ENCODE measurements around the gene HLA-DPA1.

Gene HLA-DPA1

GRCh38 chr6:33034554-33034953 is 38.9 kb downstream of the HLA-DPA1 start:
- Histone ChIP-seq H3K4me3 (ENCODE audit: low read depth, low read length) (no peak overlapping the region), H3K36me3 (ENCODE audit: control insufficient read depth, insufficient read depth, low read length) (no peaks in the 10 kb centered on the region), H3K9me3 (ENCODE audit: control insufficient read depth, insufficient read depth, low read length) (no peaks in the 10 kb centered on the region), H3K9ac (ENCODE audit: low read depth, low read length) (no peak overlapping the region), H3K4me1 (ENCODE audit: control insufficient read depth, insufficient read depth, low read length) (no peaks in the 10 kb centered on the region), H3K27ac (ENCODE audit: low read depth, low read length) (no peak overlapping the region), H3K27me3 (ENCODE audit: control insufficient read depth, insufficient read depth, low read length) (no peaks in the 10 kb centered on the region)

DNA sequence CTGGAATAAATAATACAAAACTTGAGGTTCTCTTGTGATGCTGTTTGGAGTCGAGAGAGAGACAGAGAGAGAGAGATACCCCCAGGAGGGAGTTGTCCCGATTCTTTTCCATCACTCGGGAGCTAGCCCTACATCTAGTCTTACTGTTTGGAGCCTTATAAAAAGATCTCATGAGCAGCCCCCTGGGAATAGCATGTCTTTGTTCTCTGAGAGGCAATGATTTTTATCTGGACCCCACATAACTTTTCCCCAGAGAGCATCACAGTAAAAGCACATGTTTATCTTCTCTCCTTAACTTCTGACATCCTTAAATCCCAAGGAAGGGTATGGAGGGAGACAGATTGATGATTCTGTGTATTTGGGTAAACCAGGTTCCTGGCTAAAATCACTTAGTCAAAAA is 43.2 kb downstream of the HLA-DPA1 start:
- Histone ChIP-seq H3K4me3 (ENCODE audit: low read depth, low read length) (no peak overlapping the region), H3K27ac (ENCODE audit: low read depth, low read length) (no peak overlapping the region)

GRCh38 chr6:33029328-33030184 is 43.9 kb downstream of the HLA-DPA1 start:
- no peak overlapping the region for H3K27ac ChIP-seq (ENCODE audit: low read depth, low read length)
- H3K4me3 ChIP-seq (ENCODE audit: low read depth, low read length), result no peak overlapping the region
- no peak overlapping the region for H3K9ac ChIP-seq (ENCODE audit: low read depth, low read length)

More for the DNA sequence above, 43.2 kb downstream of the HLA-DPA1 start:
- Histone ChIP-seq H3K9me3 (ENCODE audit: control insufficient read depth, insufficient read depth, low read length) (no peaks in the 10 kb centered on the region), H3K36me3 (ENCODE audit: control insufficient read depth, insufficient read depth, low read length) (no peaks in the 10 kb centered on the region), H3K27me3 (ENCODE audit: control insufficient read depth, insufficient read depth, low read length) (no peaks in the 10 kb centered on the region), H3K9ac (ENCODE audit: low read depth, low read length) (no peak overlapping the region), H3K4me1 (ENCODE audit: control insufficient read depth, insufficient read depth, low read length) (no peaks in the 10 kb centered on the region)

GRCh38 chr6:33028220-33028849 is 45.1 kb downstream of the HLA-DPA1 start:
- Histone ChIP-seq H3K27ac (ENCODE audit: low read depth, low read length) (no peak overlapping the region), H3K9ac (ENCODE audit: low read depth, low read length) (no peak overlapping the region), H3K9me3 (ENCODE audit: control insufficient read depth, insufficient read depth, low read length) (no peaks in the 10 kb centered on the region), H3K4me3 (ENCODE audit: low read depth, low read length) (no peak overlapping the region), H3K36me3 (ENCODE audit: control insufficient read depth, insufficient read depth, low read length) (no peaks in the 10 kb centered on the region), H3K4me1 (ENCODE audit: control insufficient read depth, insufficient read depth, low read length) (no peaks in the 10 kb centered on the region), H3K27me3 (ENCODE audit: control insufficient read depth, insufficient read depth, low read length) (no peaks in the 10 kb centered on the region)

More at GRCh38 chr6:33029328-33030184, 43.9 kb downstream of the HLA-DPA1 start:
- H3K4me1 ChIP-seq (ENCODE audit: control insufficient read depth, insufficient read depth, low read length), result no peaks in the 10 kb centered on the region
- H3K9me3 ChIP-seq (ENCODE audit: control insufficient read depth, insufficient read depth, low read length), result no peaks in the 10 kb centered on the region
- H3K27me3 ChIP-seq (ENCODE audit: control insufficient read depth, insufficient read depth, low read length), result no peaks in the 10 kb centered on the region
- no peaks in the 10 kb centered on the region for H3K36me3 ChIP-seq (ENCODE audit: control insufficient read depth, insufficient read depth, low read length)

DNA sequence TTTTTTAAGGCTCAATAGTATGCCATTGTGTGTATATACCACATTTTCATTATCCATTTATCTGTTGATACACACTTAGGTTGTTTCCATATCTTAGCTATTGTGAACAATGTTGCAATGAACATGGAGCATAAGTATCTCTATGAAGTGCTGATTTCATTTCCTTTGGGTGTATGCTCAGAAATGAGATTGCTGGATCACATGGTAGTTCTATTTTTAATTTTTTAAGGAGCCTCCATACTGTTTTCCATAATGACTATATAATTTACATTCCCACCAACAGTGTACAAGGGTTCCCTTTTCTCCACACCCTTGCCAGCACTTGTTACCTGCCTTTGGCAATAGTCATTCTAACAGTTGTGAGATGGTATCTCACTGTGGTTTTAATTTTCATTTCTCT is 48.9 kb downstream of the HLA-DPA1 start:
- H3K27me3 ChIP-seq (ENCODE audit: control insufficient read depth, insufficient read depth, low read length), result no peaks in the 10 kb centered on the region
- H3K9ac ChIP-seq (ENCODE audit: low read depth, low read length), result no peak overlapping the region
- no peaks in the 10 kb centered on the region for H3K4me1 ChIP-seq (ENCODE audit: control insufficient read depth, insufficient read depth, low read length)
- no peak overlapping the region for H3K4me3 ChIP-seq (ENCODE audit: low read depth, low read length)
- H3K27ac ChIP-seq (ENCODE audit: low read depth, low read length), result no peak overlapping the region
- H3K36me3 ChIP-seq (ENCODE audit: control insufficient read depth, insufficient read depth, low read length), result no peaks in the 10 kb centered on the region
- H3K9me3 ChIP-seq (ENCODE audit: control insufficient read depth, insufficient read depth, low read length), result no peaks in the 10 kb centered on the region

GRCh38 chr6:33023536-33023935 is 49.9 kb downstream of the HLA-DPA1 start:
- H3K4me3 ChIP-seq (ENCODE audit: low read depth, low read length), result no peak overlapping the region
- H3K4me1 ChIP-seq (ENCODE audit: control insufficient read depth, insufficient read depth, low read length), result no peaks in the 10 kb centered on the region
- H3K9me3 ChIP-seq (ENCODE audit: control insufficient read depth, insufficient read depth, low read length), result no peaks in the 10 kb centered on the region
- no peak overlapping the region for H3K27ac ChIP-seq (ENCODE audit: low read depth, low read length)
- no peaks in the 10 kb centered on the region for H3K27me3 ChIP-seq (ENCODE audit: control insufficient read depth, insufficient read depth, low read length)
- H3K36me3 ChIP-seq (ENCODE audit: control insufficient read depth, insufficient read depth, low read length), result no peaks in the 10 kb centered on the region
- H3K9ac ChIP-seq (ENCODE audit: low read depth, low read length), result no peak overlapping the region

DNA sequence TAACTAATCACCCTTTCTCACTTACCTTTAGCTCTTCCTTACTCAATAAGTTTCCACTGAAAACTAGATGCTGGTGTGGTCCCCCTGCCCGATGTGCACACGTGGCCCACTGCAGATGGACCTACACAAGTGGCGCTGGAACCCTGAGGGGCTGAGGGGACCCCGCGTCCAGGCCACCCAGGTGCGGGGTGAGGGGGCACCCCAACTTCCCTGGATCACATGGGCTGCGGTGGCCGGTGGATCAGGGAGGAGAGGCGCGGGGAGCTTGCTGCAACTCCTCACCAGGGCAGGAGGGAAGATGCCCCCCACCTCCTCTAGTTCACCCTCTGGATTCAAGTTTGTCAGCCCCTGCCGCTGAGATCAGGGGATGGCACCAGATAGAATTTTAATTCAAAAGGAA is 51.5 kb downstream of the HLA-DPA1 start:
- Histone ChIP-seq H3K9ac (ENCODE audit: low read depth, low read length) (no peak overlapping the region), H3K27me3 (ENCODE audit: control insufficient read depth, insufficient read depth, low read length) (no peaks in the 10 kb centered on the region; the same call in 1 of the 2 replicates), H3K27ac (ENCODE audit: low read depth, low read length) (no peak overlapping the region), H3K36me3 (ENCODE audit: control insufficient read depth, insufficient read depth, low read length) (no peaks in the 10 kb centered on the region), H3K9me3 (ENCODE audit: control insufficient read depth, insufficient read depth, low read length) (no peaks in the 10 kb centered on the region), H3K4me1 (ENCODE audit: control insufficient read depth, insufficient read depth, low read length) (no peaks in the 10 kb centered on the region), H3K4me3 (ENCODE audit: low read depth, low read length) (no peak overlapping the region)

GRCh38 chr6:33019372-33019771 is 54.1 kb downstream of the HLA-DPA1 start:
- no peaks in the 10 kb centered on the region for H3K9me3 ChIP-seq (ENCODE audit: control insufficient read depth, insufficient read depth, low read length)
- no peak overlapping the region for H3K4me3 ChIP-seq (ENCODE audit: low read depth, low read length)
- H3K9ac ChIP-seq (ENCODE audit: low read depth, low read length), result no peak overlapping the region
- no peak overlapping the region for H3K27ac ChIP-seq (ENCODE audit: low read depth, low read length)
- H3K36me3 ChIP-seq (ENCODE audit: control insufficient read depth, insufficient read depth, low read length), result no peaks in the 10 kb centered on the region
- H3K27me3 ChIP-seq (ENCODE audit: control insufficient read depth, insufficient read depth, low read length), result no peaks in the 10 kb centered on the region; the same call in 1 of the 2 replicates
- peaks cover 5% of the 10 kb centered on the region; the same call in 1 of the 2 replicates for H3K4me1 ChIP-seq (ENCODE audit: control insufficient read depth, insufficient read depth, low read length)

GRCh38 chr6:33018904-33019303 is 54.5 kb downstream of the HLA-DPA1 start:
- Histone ChIP-seq H3K27me3 (ENCODE audit: control insufficient read depth, insufficient read depth, low read length) (no peaks in the 10 kb centered on the region; the same call in 1 of the 2 replicates), H3K36me3 (ENCODE audit: control insufficient read depth, insufficient read depth, low read length) (no peaks in the 10 kb centered on the region), H3K9ac (ENCODE audit: low read depth, low read length) (no peak overlapping the region), H3K27ac (ENCODE audit: low read depth, low read length) (no peak overlapping the region), H3K4me1 (ENCODE audit: control insufficient read depth, insufficient read depth, low read length) (peaks cover 5% of the 10 kb centered on the region; the same call in 1 of the 2 replicates), H3K9me3 (ENCODE audit: control insufficient read depth, insufficient read depth, low read length) (no peaks in the 10 kb centered on the region), H3K4me3 (ENCODE audit: low read depth, low read length) (no peak overlapping the region)

DNA sequence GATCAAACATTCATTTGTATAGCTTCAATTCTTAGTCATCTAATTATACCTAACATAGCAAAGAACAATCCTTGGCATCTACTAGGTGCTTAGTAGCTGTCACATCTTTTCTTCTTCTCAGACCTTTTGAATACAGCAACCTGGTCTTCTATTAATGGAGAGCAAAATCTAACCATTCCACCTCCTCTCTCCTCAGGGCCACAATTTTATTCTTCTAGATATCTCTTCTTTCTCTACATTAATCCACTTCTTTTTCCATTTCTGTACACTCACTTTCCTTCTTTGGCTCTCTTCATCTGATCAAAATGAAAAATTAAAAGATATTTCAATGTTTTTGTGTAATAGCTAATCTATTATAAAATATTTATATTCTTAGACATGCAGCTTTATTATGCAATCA is 55.0 kb downstream of the HLA-DPA1 start:
- peaks cover 5% of the 10 kb centered on the region; the same call in 1 of the 2 replicates for H3K4me1 ChIP-seq (ENCODE audit: control insufficient read depth, insufficient read depth, low read length)
- no peaks in the 10 kb centered on the region for H3K36me3 ChIP-seq (ENCODE audit: control insufficient read depth, insufficient read depth, low read length)
- H3K9ac ChIP-seq (ENCODE audit: low read depth, low read length), result no peak overlapping the region
- no peaks in the 10 kb centered on the region for H3K9me3 ChIP-seq (ENCODE audit: control insufficient read depth, insufficient read depth, low read length)
- H3K4me3 ChIP-seq (ENCODE audit: low read depth, low read length), result no peak overlapping the region
- no peaks in the 10 kb centered on the region; the same call in 1 of the 2 replicates for H3K27me3 ChIP-seq (ENCODE audit: control insufficient read depth, insufficient read depth, low read length)
- H3K27ac ChIP-seq (ENCODE audit: low read depth, low read length), result no peak overlapping the region
